T-helper 2 cell treated with Interferon-gamma antibody and Interleukin-4, amounts not matched to agents 100 ng/mL and 5 ng/mL, for 36 hours (primary cell): ENCODE measurements around the gene CXCL14. TPM values are rescaled to one million over a fixed set of nuclear protein-coding genes. Genes with fewer than 3 reads are reported as not detected.

Experiments
- intact Hi-C: fragments of 100-400 bp; cut with micrococcal nuclease; formaldehyde crosslinking; loops from one replicate; pipeline ENCODE4 v1.15.1; 2023
- total RNA-seq: library from RNA; stranded (reverse); gene quantifications from 2 replicates; pipeline ENCODE4 v1.2.3, GENCODE V29; 2022

The CXCL14 gene
- total RNA-seq, result not detected in 2 replicates

- intact Hi-C loops, result no loop called here
These were observed at the start of gene CXCL14 for GRCh38 chr5:135578685-135579341. Gene CXCL14, minus strand, starts transcription at chr5:135578991. Its CDS starts 213 bp downstream, at chr5:135578778.

DNA sequence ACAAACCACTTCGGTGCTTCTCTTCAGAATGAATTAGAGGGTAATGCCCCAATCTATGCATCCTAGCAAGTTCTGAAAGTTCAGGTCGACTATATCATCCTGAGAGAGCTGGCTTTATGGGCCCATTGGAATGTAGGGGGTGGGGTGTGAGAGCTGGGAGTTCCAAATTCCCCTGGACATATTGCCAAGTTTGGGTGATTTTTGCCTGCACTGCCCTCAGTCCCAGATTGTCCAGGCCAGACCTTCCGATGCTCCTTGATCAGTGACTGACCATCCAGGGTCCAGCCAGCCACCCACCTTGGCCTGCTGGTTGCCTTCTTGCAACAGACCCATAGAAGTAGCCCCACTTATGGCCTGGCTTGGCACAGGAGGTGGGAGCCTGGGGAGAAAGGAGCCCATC, 47.8 kb upstream of the CXCL14 start:
- intact Hi-C loops, result no loop called here

DNA sequence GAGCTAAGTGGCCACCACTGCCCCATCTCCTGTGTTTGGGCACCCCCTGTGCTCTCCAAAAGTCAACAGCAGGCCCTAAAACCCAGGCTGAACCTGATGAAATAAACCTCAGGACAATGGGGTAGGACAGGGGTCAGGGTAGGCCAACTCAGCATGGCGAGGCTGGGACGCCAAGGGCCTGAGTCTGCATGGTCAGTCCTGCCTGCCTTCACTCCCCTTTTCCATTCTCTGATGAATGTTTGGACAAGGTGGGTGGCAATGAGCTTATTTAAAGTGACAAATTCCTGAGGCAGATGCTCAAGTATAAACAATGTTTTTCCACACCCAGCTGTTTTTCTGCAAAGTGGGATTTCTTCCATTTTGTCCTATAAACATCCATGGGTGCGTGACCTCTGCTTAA, 47.2 kb upstream of the CXCL14 start:
- intact Hi-C loops, result no loop called here

GRCh38 chr5:135625486-135625885, 46.7 kb upstream of the CXCL14 start:
- intact Hi-C loops, result no loop called here

- intact Hi-C loops, result no loop called here
These were observed 46.3 kb upstream of the CXCL14 start for GRCh38 chr5:135625061-135625460.

DNA sequence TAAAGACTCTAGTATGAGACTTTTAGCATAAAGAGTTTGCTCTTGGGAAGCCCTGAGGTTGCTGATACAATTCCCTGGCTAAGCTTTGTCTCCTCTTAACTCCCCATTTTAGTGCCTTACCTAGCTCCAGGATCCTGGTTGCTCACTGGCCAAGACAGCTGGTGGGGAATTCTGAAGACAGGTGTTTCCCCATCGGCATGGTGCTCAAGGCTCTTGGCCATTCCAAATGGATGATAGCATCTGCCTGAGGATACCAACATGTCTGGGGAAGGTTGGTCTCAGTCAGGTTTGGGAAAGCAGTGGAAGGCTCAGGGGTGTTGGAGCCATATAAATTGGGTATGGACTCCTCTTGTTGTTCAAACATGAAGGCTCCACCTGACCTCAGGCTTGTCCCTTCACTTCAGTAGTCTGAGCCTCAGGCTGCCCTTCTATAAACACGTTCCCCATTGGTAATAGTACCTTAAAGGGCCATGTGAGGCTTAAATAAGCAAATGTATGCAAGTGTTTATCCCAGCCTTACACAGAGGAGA, 44.5 kb upstream of the CXCL14 start:
- intact Hi-C loops, result no loop called here

- intact Hi-C loops, result no loop called here
These were observed 36.9 kb upstream of the CXCL14 start for GRCh38 chr5:135615581-135616260.

DNA sequence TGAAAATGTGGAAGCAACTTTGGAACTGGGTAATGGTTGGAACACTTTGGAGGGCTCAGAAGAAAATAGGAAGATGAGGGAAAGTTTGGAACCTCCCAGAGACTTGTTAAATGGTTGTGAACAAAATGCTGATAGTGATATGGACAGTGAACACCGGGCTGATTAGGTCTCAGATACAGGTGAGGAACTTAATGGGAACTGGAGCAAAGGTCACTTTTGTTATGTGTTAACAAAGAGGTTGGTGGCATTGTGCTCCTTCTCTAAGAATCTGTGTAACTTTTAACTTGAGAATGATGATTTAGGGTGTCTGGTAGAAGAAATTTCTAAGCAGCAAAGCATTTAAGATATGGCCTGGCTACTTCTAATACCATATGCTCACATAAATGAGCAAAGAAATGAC, 36.4 kb upstream of the CXCL14 start:
- intact Hi-C loops, result no loop called here

GRCh38 chr5:135609981-135610380, 31.2 kb upstream of the CXCL14 start:
- intact Hi-C loops, result no loop called here

DNA sequence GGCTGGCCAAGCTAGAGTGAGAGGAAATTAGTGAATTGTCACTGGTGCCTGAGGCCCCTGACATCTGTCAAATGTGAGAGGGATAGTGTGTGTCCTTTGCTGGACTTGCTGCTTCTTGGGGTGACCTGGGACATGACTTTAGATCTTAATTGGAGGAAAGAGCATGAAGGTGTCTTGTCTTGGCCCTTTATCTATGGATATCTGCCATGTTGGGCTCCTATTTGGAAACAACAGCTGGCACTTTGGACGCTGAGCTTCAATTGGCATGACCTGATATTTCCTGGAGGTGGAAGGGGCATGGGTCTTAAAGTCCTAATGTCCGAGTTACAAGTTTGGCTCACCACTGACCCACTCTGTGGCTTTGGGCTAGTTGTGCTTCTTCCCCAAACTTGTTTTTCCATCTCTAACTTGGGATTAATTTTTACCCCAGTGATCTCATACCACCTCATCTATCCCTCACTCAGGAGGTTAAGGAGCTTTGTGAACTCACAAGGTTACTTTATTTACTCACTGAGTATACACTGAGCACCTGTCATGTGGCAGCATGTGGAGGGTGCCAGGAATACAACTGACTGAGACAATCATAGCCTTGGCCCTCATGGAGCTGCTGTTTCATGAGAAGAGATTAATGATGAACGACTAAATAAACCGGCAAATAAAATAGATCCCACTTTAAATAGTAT, 30.1 kb upstream of the CXCL14 start:
- intact Hi-C loops, result no loop called here

DNA sequence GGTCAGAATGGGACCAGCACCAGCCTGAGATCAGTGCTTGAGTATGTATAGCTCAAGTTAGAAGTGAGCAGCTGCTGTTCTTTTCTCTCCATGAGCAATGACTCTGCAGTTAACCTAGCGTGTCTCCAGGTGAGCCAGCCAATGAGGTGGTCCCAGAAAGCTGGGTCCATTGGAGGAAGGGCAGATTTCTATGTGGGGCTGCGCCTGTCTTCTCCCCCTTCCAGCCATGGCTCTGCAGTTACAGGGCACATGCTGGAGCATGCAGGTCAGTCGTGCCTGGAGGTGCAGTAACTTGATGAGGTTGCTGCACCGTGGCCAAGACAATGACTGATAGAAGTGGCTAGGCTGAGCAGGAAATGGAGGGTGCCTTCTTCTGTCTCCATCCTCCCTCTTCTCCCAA, 29.6 kb upstream of the CXCL14 start:
- intact Hi-C loops, result no loop called here

- intact Hi-C loops, result no loop called here
These were observed 27.6 kb upstream of the CXCL14 start for GRCh38 chr5:135606431-135606830.

DNA sequence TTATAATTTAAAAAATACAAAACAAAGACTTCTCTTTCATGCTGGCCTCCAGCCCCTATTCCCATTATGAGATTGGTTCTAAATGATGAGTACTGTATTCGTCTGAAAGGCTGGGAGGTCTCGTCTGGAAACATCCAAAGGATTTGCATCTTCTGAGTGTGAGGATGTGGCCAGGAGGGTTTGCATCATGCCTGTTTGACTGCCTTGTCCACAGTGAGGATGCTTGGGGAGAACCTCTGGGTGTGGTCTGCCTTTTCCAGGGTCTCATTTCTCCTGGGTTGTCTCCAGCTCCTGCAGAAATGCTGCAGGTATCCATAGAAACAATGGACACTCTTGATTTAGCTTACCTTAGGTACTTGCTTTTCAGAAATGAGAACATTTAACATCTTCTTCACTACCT, 26.4 kb upstream of the CXCL14 start:
- intact Hi-C loops, result no loop called here

DNA sequence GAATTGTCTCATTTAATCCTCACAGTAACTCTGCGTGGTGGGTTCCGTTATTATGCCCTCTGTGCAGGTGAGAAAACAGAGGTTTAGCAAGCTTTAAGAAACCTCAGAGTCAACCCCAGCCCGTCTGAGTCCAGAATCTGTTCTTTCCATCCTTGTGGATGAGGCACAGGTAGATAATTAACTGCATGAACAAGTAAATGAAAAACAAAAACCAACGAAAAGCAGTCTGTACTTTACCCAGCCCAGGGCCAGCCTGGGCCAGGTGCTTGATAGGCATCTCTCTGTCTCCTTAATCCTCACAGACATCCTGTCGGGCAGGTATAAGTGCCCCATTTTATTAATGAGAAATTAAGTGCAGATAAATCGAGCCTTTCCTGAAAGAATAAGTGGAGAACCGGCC, 25.3 kb upstream of the CXCL14 start:
- intact Hi-C loops, result no loop called here

DNA sequence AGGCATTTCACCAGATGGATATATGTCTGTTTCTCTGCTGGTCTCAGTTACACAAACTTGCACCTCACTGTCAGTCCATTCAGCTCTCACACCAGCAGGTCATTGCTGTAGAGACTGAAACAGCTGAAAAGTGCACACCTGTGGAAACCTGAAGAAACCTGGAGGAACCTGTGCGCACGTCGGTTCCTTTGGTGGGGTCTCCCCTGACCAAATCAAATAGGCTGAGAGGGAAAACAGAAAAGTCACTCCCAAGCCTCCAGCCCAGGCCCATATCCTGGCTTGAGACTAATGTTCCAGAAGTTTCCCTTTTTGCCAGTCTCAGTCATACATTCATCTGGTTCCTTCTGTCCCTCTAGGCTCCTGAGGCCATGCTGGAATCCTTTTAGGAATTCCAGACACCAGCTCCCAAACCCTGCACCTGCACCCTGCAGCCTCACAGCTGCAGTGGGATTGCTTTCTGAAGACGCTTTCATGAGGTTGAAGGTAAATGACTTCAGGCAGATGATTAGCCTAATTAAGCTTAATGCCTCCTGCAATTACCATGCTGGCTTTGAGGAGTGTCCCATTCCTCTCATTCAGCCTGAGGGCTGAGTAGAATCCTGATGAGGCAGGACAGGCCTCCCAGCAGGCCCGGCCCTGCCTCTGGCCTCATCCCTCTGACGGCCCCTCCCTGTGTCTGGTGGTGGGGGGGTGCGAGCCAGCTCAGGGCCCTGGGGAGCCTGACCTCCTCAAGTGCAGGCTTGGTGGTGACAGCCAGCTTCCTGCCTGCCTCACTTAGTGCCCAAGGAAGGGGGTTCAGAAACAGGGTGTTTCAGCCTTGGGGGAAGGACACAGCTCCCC, 24.3 kb upstream of the CXCL14 start:
- intact Hi-C loops, result no loop called here

GRCh38 chr5:135601466-135601865, 22.7 kb upstream of the CXCL14 start:
- intact Hi-C loops, result no loop called here

DNA sequence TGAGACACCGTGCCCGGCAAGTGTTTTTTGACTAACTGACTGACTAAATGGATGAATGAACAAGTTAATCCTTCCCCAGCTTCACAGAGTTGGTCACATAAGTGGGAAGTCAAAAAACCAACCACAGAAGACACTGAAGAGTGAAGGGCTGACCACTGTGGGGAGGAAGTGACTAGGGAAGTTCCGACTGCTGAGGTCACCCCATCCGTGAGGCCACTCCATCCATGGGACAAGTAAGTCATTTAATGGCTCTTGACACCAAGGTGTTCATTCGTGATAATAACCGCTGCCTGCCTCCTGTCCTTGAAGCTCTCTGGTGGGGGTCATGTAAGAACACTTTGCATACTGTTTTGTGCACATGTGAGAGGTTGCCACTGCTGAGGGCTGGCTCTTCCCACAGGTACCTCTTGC, 22.2 kb upstream of the CXCL14 start:
- intact Hi-C loops, result no loop called here

DNA sequence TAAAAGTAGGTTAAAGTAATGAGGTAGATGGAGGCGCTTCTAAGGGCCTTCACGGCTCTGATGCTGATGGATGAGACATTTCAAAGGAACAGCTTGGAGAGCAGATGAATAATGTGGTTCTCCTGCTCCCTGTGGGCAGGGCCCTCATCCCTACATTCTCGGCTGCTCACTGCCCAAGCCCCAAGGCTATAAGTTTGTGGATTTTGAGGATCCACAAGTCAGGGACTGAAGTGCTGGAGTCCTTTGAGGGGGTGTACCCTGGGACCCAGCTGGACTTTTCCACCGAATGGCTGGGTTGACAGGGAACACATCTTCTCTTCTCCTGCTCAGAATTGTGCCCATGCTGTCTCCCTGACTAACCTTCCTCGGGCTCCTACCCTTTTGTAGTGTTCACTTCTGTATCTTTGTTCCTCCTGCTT, 21.4 kb upstream of the CXCL14 start:
- intact Hi-C loops, result no loop called here

DNA sequence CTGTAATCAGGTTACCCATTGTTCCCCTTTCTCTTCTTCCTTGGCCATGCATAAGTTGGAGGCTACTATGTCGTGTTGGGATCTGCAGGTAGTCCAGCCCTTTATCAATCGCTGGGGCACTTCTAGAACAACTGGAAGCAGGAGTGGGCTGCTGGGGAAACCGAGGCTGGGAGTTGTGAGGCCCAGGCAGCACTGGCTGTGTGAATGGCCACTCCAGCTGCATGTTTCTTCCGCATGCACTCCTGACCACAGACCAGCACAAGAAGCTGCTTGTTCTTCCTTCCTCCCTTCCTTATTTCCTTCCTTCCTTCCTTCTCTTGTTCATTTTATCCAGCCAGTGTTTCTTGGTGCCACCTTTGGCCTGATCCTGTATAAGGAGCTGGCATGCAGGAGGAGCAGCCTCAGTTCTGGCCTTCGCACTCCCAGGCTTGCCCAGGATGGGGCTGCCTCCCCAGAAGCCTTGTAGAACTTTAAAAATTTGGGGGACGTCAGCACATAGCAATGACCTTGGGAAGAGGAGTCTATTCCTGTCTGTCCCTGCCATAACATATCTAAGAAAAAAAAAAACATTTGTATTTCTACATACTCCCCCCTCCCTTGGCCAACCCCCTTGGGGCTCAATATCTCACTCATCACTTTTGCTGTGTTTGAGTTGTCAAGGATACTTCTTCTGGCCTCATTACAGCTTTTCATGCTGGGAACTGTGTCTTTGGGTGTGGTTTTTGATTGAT, 20.8 kb upstream of the CXCL14 start:
- intact Hi-C loops, result no loop called here

- intact Hi-C loops, result no loop called here
These were observed 20.1 kb upstream of the CXCL14 start for GRCh38 chr5:135598691-135599395.
